ENCODE results near the gene ITPKB.

The ITPKB gene

DNA sequence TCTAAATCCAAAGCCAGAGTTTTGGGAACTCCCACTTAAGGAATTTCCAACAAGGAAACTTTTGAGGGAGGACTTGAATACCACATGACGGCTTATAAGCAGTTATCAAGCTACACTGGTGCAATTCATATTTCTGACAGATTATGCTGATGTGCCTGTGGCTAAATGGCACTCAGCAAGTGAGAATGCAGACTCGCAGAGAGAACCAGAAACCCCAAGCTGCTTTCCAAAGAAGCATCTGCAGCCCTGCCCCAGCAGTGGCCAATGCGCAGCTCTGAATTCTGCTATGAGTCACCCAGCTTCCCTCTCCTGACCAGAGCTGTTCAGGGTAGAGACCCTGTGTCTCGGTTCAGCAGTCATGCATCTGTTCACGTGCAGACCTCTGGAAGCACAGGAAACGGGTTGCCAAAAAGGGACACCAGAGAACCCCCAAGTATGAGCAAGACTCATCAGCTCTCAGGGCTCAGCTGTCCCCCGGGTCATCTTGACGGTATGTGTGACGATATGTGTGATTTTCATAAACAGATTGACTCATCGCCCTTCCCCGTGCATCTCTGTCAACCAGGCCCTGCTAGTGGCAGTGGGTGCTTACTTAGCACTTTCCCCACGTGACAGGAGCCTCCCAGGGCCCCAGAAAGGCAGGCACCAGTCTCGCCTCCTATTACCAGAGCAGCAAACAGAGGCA lies 76.3 kb downstream of the ITPKB start:
- peak; percentile 98 for DNase-seq

DNA sequence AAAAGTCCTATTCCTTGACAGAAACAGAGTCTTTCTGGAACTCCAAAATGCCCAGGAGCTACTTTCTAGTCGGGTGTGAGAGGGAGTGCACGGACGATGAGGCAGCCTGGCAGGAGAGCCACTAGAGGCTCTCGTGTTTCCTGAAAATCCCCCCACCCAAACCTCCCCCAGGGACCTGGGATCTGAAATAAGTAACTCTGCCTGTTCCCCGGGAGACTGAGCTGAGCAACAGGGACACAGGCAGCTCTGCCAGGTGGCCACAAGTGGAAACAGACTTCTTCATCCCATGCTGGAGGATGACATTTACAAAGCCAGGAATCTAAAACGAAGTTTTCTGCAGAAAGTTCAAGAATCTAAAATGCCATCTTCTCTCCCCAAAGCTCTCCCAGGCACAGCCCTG lies 77.1 kb downstream of the ITPKB start:
- DNase-seq, result no peak

DNA sequence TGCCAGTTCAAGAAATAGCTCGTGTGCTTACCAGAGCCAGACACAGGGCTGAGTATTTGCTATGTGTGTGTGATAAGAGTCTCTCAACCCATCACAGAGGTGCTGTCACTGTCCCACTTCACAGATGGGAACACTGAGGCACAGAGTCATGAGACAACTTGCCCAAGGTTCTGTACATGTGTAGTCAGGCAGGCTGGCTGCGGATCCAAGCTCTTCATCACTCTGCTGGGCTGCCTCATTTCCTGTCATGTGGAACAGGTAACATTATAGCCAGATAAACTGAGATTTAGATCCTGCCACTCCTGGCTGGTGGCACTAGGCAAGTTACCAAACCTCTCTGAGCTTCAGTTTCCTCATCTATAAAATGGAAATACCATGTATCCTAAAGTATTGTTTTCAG lies 77.8 kb downstream of the ITPKB start:
- no peak for DNase-seq

DNA sequence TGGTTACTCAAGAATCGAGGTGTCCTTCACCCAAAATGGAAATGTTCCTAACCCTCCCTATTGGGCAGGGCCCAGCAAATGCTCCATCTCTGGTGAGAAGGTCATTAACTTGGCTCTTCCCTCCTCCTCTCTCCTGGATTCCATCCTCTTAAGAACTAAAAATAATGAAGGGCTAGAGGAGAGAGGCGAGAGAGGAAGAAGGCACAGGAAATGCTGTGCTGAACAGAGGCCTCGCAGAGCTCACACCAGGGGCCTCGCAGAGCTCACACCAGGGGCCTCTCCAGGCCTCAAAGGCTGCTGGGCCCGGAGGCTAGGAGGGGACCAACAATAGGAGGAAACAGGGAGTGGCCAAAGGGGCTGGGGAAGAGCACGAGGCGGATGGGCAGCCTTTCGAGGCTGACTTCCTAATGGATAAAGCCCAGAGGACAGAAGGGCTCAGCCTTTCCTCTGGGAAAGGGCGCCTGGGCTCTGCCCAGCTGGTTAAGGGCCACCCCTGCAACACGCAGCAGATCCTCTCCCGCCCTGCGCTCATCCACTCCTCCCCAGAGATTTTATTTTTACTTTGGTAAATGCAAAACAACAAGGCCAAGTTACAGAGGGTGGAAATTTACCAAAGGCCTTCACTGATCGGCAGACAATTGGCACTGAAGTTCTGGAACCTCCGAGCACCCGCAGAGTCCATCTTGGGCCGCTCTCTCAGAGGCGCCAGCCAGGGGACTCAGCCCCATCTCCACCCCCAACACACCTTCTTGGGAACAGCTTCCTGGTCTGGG lies 78.5 kb downstream of the ITPKB start:
- DNase-seq, result no peak

DNA sequence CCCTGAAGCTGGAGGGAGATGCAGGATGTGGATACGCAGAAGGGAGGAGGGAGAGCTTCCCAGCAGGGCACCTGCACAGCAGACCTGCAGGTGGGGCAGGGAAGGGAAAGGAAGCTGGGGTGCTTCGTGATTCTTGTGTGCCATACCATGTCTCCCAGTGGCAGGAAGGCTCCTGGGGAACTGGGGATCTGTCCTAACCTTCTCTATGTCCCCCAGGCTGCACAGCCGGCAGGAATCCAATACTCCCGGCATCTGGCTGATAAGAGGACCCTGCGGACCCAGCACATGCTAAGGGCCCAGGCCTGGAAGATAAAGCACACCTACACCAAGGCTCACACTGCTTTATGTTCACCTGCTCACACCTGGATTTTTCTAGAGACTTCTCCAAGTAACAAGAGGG lies 79.4 kb downstream of the ITPKB start:
- no peak for DNase-seq

DNA sequence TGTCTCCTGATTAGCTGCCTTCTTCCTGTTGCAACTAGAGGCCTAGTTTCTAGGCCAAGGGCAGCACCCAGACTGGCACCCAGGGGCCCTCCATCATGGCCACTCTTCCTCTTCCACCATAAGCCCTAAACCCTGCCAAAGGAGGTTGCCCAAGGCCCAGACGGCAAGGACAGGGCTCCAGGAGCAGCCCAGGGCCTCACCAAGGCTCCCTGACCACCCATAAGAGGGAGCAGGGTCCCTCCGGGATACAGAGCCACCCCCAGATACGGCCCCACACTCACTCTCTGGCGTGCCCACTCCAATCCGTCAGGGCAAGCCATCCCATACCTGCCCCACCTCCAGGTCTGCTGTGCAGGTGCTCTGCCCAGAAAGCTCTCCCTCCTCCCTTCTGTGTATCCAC lies 79.9 kb downstream of the ITPKB start:
- DNase-seq, result no peak

DNA sequence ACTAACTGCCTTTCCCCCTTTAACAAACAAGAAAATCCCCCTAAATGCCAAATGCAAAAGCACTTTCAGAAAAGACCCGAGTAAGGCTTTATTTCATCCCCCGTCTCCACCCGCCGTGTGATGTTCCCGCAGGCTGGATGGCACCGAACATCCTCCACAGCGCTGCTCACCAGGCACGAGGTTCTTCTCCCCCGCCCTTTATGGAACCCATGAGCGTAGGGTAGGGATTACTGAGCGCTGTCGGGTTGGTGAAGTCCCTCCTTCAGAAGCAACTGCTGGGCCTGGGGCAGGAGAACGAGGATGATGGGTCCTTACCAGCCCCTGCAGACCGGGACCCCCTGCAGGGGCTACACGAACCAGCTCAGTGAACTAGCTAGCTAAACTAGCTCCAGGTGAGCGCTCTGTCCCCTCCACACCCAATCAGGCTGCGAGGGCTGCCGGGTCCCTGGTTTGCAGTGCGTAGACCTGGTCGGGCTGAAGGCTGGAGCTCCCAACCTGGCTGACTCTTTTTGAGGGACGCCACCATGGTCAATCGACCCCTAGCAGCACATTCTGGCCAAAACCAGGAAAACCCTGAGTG lies 80.4 kb downstream of the ITPKB start:
- no peak for DNase-seq

DNA sequence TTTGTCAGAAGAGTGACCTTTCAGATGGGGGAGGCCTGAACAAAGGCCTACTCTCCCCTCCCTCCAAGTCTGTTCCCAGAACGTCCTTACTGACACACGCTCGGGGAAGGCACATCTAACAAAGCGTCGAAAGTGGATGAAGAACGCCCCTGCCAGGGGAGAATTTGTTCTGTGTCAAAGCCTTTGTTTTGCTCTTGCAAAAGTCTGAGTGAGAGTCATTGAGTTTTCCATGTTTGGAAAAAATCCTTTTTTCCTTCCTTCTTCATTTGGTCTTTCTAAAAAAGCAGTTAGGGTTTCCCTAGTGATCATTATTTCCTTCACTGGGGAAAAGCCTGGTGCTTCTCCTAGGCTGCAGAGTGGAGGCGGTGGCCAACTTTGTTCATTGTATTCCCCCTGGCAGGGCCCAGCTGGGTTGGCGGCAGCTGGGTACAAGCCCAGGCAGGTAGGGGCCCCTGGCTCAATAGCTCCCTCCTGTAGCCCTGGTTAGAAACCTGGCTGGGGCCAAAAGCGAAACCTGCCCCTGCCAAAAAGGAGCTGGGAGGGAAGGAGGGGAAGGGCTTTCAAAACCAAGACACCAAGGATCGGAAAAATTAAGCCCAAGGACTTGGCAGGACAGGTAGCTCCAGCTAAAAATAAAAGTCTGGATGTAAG lies 81.1 kb downstream of the ITPKB start:
- DNase-seq, result no peak

DNA sequence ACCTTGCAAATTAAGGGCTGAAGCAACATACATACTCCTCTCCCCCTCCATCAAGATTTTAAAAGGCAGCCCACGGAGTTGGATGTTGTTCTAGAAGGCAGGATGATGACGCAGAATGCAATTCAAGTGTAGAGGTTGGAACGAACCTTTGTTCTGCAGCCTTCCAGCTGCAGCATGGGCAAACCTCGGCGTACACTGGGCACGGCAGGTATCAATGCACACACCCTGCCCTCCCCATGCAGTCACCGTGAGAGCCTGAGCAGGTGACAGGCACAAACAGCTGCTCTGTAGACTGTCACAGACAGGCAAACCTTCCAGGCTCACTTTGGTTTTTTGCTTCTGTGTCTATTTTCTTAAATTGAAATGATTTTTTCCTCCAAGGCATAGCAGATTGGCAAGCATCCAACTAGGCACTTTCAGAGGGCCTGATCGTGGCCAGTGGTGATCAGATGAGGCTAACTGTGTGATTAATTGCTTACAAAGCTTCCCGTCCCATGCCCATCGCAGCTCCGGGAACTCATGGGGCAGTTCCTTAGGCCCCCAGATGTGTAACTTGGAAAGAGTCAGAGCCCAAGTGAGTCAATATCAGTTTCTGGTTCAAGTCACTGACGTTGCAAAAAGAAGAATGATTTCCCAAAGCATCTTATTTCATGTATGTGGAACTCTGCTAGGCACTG lies 82.3 kb downstream of the ITPKB start:
- DNase-seq, result peak; percentile 83

DNA sequence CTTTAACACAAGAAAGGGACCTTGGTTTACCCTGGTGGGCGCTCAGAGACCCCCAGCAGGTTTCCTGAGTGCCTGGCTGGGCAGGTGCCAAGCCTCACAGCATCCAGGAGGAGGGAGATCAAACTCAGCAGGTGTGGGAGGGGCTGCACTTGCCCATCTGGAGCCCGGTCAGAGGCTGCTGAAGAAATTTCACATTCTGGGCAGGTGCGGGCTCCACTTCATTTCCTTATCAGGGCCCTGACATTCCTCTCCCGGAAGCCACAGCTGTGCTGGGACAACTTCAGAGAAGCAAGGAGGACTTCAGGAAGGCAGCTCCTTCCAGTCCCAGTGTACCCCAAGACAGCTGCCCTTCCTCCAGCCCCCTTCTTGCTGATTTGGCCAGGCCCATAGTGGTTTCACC lies 82.9 kb downstream of the ITPKB start:
- no peak for DNase-seq

DNA sequence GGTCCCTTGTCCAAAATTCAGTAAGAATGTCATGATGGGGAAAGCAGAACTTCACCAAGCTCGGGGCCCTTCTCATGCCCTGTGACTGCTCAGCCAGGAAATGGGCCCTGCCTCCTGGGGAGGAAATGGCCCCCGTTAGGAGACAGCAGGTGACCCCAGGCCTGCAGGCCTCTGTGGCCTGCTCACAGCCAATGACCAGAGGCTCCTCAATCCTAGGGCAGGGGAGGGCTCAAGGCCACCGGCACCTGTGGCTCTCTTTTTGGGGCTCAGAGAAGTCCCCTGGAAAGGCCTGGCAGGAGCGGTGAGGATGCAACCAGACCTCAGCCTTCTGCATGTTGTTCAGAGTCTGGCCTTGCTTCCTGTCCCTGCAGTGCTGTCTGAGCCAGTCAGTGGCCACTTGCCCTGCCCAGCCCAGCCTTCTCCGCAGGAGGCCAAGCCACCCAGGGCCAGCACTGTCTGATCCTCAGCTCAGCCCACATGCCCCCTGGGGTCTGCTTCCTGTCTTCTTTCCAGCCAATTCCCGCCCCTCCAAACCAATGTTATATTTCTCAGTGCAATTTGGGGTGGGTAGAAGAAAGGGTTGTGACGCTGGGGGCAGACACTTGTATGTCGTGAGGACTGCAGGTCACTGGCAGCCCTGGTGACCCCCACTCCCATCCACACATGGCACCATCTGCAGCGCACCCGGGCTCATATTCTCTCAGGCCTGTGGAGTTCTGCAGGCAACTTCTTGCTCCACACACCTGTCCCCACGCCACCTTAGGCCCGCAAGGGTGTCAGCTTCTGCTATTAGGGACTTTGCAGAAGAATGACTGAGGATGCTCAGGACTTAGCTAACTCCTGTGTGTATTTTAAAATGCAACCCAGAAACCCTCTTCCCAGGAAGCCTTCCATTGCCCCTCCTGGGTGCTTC lies 83.6 kb downstream of the ITPKB start:
- DNase-seq, result peak; percentile 38

DNA sequence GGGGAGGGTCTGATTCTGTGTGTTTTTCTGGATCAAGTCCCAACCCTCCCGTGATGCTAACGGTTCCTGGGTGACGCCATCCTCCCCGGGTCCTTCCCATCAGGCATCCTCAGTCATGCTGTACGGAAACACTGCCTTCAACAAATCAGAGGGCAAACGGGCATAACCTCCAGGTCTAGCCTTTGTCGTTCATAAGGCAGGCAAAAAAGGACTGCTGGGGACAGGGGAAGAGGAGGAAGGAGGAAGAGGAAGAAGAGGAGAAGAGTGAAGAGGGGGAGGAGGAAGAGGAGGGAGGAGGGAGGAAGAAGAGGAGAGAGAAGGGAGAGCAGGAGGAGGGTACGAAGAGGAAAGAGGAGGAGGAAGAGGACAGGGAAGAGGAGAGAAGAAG lies 84.4 kb downstream of the ITPKB start:
- no peak for DNase-seq

DNA sequence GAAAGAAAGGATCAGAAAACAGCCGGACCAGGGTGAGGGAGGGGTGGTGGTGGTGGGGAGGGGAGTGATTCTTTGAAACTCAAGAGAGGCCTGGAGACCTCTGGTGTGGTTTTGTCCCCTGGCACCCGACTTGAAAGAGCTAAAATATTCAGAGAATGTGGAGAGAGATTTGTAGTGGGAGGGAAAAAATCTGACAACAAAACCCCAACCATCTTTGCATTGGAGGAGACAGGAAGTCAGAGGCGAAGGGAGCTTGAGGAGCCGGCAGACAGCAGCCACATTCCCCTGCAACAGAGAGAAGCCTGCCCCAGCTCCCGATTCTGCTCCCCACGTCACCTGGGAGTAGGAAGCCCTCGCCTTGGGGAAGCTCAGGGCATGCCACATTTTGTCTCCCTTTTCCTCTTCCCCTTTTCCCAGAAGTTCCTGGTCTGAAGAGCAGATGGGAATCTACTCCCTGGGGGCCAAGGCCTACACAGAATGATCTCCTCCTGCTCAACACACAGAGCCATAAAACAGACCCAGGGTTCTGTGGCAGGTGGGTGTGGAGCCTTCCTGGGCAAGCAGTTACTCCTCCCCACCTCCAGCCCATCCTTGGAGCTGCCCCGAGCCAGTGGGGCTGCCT lies 84.9 kb downstream of the ITPKB start:
- DNase-seq, result no peak

DNA sequence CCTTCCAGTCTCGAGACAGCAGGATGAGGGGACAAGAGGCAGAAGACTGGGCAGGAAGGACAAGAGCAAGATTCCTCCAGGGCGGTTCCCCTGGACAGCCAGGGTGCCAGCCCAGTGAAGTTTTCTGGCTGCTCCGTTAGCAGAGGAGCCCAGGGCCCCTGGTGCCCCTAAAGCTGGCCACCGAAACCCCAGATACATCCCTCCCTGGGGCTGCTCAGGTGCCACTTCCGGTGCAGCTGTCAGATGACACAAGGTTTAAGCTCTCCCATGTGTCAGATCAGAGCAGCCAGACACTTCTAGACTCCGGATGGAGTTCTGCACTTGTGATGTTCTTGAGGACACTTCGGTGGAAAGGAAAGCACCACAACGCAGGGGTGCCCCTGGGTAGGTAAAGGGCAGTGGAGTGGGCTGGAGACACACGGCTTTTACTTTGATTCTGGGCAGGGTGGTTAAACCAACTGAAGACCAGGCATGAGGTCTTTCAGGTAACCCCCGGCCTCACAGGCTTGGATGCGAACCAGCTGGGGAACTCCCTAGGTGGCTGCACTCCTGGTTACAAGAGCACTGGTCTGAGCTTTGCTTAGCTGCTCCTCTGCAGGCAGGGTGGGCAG lies 85.7 kb downstream of the ITPKB start:
- no peak for DNase-seq

DNA sequence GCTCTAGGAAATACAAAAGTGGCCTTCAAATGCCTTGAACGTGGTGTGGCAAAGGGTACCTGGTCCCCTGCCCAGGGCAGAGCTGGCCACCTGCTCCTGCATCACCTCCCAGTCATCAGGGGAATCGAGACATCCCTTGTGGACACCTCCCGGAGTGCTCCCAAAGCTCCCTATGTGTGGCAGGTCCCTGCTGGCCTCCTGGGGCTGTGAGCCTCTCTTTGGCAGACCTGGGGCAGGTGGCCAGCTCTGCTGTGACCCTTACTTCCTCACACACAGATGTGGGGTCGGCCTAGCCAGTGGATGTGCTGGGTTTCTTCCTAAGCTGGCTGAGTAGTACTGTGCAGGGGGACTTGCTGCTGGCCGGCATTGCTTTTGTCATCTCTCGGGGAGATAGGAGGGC lies 86.5 kb downstream of the ITPKB start:
- DNase-seq, result no peak

DNA sequence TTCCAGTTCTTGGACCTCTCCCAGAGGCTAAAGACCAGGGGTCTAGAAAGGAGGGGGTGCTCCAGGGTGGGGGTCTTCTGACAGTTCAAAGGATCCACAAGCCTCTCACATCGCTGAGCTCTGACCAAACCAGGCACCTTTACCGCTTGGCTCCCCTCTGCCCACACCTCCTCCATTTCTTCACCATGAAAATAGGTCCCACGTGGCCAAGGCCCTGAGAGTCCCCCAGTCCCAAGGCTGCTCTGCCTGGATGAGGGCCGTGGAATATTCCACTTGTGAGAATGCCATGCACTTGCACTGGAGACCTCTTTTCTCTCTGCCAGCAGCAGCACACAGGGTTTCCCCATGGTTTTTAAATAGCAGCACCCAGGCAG lies 87.4 kb downstream of the ITPKB start:
- DNase-seq, result no peak

DNA sequence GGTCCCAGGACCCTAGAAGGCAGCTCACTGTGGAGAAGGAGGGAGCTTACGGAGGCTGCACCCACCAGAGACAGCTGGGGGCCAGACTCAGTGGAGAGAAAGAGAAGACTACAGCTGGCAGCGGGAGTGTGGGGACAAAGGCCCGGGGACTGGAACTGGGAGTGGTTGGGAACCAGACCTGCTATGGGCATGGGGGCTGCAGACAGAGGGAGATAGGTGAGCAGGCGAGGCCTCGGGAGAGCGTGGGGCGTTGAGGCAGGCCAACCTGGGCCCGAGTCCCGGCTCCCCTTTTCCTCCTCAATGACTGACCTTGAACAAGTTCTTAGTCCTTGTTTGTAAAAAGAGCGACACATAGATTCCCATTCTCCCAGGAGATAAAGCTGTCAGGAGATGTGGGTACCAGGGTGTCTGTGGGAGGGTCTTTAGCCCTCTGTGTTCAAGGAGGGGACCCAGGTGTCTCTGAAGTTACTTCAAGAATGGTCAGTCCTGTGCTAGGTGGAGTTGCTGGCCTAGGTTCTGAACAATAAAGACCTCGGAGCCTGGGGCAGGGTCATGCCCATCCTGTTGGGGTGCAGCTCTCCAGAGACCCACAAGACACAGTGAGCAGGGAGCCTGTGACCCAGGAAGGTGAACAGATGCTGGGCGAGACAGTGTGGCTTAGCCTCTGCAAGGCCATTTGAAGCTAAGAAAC lies 87.9 kb downstream of the ITPKB start:
- no peak for DNase-seq

DNA sequence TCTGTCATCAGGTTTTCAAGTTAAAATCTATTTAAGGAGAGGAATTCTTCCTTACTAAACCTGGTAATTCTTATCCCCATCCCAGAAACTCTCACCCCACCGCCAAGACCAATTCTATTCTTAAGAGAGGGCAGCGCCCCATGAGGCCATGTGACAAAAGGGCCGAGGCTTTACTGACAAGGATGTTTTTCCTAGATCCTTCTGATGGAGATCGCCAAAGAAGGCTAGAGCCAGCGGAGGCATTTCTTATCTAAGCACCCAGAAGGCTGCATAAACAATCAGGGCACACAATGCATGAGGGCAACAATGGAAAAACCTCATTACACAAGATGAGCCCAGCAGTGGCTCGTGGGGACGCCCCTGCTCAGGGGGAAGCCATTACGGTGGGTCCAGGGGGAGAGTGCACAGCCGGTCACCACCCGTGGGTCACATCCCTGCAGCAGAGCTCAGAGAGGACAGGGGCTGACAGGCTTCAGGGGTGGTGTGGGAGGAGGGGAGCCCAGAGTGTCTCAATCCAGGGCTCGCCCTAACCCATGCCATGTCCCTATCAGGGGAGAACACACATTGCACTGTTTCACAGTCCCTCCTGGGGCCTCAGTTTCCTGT lies 88.7 kb downstream of the ITPKB start:
- peak; percentile 49 for DNase-seq

DNA sequence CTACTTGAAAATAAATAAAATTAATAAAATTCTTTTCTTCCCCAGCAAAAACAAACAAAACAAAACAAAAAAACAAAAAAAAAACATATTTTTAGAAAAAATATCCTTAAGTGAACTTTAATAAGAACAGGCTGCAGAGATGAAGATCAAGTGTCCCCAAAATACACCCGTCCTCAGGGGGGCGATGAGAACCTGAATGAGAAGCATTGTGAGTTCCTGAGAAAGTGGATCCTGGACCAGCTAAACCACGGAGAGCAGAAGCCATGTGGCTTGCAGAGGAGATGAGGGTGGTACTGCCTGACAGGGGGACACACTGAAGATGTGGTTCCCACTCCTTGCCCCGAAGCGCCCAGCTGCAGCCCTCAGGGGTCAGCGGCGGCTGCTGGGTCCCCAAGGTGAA lies 89.3 kb downstream of the ITPKB start:
- no peak for DNase-seq

DNA sequence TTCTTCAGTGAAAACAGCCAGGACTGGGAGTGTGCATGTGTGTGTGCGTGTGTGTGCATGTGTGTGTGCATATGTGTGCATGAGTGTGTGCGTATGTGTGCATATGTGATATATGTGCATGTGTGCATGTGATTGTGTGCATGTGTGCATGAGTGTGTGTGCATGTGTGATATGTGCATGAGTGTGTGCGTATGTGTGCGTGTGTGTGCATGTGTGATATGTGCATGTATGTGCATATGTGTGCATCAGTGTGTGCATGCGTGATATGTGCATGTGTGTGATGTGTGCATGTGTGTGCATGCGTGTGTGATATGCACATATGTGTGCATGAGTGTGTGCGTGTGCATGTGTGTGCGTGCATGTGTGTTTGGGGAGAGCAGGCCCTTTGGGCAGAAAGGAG lies 89.8 kb downstream of the ITPKB start:
- DNase-seq, result no peak

Data from inflammatory macrophage treated with lipopolysaccharide for 4 hours (primary cell).